Fibroblast of villous mesenchyme (primary cell): ENCODE results near the gene CACNA1B. TPM values are rescaled to one million over a fixed set of nuclear protein-coding genes. Genes with fewer than 3 reads are reported as not detected.

ENCODE experiments used
- DNase-seq: peaks from one replicate; pipeline ENCODE4 v3.0.0-alpha.2; 2010; ENCODE audit warnings: low read depth
- H3K4me3 ChIP-seq: 2 replicates; pipeline ENCODE4 v1.5.1; 2011; ENCODE audit warnings: low read depth, mild to moderate bottlenecking, low read length
- total RNA-seq: library from RNA; depleted of rRNA; stranded (reverse); fragments of >200 nt; gene quantifications from 2 replicates; pipeline ENCODE4 v1.2.3, GENCODE V29; 2012
- TF ChIP-seq, protein P1 (sequence below): IDR thresholded peaks from 2 replicates; pipeline ENCODE4 v1.5.1; 2012; ENCODE audit warnings: low read depth, mild to moderate bottlenecking, low read length; ENCODE audit not compliant: insufficient read depth

The CACNA1B gene
- total RNA-seq, 1 donor: 0.43 TPM

DNA sequence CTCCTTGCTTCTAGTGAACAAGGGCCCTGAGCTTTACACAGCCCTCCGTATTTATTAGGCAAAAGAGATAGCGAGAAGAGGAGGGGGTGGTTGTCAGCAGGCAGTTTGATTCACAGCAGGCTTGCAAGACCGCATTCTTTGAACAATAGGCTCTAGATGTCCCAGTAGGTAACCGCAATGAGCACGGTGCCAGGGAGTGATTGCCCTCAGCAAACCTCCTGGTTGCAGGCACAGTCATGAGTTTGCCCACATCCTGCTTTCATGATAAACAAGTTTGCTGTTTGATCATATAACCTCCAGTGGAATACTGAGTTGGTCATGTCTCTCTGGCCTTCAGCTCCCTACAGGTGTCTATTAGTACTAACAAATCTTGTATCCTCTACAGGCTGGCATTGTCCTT, 66.1 kb downstream of the CACNA1B start:
- no peak for DNase-seq

DNA sequence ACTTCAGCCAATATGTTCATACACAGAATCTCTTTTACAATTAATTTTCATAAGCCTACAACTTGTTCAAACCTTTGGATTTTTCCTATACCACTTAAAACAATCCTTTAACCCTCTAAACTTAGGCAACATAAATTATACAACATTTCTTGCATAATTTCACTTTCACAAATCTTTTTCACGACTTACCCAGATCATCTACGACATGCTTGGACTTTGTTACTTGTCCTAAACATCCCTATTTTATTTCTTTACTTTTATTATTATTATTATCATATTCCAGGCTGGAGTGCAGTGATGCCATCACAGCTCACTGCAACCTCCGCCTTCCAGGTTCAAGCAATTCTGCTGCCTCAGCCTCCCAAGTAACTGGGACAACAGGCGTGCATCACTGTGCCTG, 68.0 kb downstream of the CACNA1B start:
- peak; percentile 1 for DNase-seq
- no peak overlapping the region for H3K4me3 ChIP-seq
- TF ChIP-seq, protein P1, sequence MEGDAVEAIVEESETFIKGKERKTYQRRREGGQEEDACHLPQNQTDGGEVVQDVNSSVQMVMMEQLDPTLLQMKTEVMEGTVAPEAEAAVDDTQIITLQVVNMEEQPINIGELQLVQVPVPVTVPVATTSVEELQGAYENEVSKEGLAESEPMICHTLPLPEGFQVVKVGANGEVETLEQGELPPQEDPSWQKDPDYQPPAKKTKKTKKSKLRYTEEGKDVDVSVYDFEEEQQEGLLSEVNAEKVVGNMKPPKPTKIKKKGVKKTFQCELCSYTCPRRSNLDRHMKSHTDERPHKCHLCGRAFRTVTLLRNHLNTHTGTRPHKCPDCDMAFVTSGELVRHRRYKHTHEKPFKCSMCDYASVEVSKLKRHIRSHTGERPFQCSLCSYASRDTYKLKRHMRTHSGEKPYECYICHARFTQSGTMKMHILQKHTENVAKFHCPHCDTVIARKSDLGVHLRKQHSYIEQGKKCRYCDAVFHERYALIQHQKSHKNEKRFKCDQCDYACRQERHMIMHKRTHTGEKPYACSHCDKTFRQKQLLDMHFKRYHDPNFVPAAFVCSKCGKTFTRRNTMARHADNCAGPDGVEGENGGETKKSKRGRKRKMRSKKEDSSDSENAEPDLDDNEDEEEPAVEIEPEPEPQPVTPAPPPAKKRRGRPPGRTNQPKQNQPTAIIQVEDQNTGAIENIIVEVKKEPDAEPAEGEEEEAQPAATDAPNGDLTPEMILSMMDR: no peak

More for the DNA sequence above, 66.1 kb downstream of the CACNA1B start:
- H3K4me3 ChIP-seq: no peak overlapping the region
- TF ChIP-seq, protein P1: no peak

DNA sequence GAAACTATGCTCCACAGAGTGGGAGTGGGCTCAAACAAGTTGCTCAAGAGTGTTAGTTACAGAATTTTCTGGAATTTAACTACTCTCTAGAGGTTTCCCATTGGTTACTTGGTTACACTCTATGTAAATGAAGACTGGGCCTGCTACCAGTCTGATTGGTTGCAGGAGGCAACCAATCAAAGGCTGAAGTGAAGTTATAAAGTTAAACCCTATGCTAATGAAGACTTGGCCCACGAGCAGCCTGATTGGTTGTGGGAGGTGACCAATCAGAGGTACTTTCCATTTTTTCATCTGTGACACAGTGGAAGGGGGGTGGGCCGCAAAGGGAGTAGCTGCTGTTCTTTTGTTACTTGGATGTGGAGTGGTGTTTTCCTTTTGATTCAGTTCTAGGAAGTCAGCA, 69.4 kb downstream of the CACNA1B start:
- no peak overlapping the region for H3K4me3 ChIP-seq
- TF ChIP-seq, protein P1: no peak
- DNase-seq: no peak

DNA sequence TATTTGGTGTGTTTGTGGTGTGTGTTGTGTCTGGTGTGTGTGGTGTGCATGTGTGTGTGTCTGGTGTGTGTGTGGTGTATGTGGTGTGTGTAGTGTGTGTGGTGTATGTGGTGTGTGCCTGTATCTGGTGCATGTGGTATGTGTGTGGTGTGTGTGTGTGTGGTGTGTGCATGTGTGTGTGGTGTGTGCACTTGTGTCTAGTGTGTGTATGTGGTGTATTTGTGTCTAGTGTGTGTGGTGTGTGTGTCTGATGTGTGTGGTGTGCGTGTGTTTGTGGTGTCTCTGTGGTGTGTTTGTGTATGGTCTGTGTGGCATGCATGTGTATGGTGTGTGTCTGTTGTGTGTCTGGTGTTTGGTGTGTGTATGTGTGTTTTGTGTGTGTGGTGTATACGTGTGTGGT, 71.1 kb downstream of the CACNA1B start:
- no peak for DNase-seq

DNA sequence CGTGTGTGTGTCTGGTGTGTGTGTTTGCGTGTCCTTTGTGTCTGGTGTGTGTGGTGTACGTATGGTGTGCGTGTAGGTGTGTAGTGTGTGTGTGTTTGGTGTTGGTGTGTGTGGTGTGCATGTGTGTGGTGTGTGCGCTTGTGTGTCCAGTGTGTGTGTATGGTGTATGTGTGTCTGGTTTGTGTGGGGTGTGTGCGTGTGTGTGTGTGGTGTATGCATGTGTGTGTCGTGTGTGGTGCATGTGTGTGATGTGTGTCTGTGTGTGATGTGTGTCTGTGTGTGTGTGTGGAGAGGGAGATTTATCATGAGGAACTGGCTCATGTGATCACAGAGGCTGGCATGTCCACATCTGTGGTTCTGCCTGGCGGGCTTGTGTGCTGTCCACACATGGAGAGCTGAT, 71.7 kb downstream of the CACNA1B start:
- DNase-seq: no peak
- TF ChIP-seq, protein P1: no peak

More for the DNA sequence above, 71.1 kb downstream of the CACNA1B start:
- TF ChIP-seq, protein P1: no peak
- H3K4me3 ChIP-seq: no peak overlapping the region

DNA sequence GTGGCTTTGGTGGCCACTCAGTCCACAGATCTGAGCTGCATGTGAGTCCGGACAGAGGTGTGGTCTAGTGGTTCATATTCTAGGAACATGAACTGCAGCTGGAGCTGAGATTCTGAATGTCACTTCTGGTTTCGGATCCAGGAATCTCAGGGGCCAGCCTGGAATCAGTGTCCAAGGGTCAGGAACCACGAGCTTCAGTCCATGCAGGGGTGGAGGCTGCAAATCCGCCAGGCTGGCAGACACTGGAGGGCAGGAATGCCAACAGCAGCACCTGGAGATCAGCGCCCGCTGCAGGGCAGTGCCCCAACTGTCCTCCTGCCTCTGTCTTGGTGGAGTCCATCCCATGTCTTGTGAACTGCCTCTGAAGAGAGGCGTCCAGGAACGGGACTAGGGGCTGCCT, 73.5 kb downstream of the CACNA1B start:
- TF ChIP-seq, protein P1: no peak
- no peak for DNase-seq
- no peak overlapping the region for H3K4me3 ChIP-seq

More for the DNA sequence above, 71.7 kb downstream of the CACNA1B start:
- no peak overlapping the region for H3K4me3 ChIP-seq
